DMS 273 treated with DMSO at 0.1 percent for 48 hours (cell line): ENCODE measurements around the gene BUD13.
"Not testable (repeated sequence)": the region's sequence is repeated elsewhere in the genome, so short reads cannot be mapped to it uniquely, and the experiment has no call there.

Source experiments
- DNase-seq: peaks from one replicate; lab custom pipeline; 2025; lab: John Stamatoyannopoulos, UW

The BUD13 gene

GRCh38 chr11:116792144-116792868 lies 19.5 kb upstream of the BUD13 start:
- no peak for DNase-seq

- no peak for DNase-seq
Measured at GRCh38 chr11:116791813-116792143, 19.0 kb upstream of the BUD13 start, which contains the start of gene APOA5. Gene APOA5, minus strand, starts transcription at chr11:116791879. Its CDS starts 19 bp downstream, at chr11:116791860.

GRCh38 chr11:116791002-116791812 lies 18.4 kb upstream of the BUD13 start:
- no peak for DNase-seq

DNA sequence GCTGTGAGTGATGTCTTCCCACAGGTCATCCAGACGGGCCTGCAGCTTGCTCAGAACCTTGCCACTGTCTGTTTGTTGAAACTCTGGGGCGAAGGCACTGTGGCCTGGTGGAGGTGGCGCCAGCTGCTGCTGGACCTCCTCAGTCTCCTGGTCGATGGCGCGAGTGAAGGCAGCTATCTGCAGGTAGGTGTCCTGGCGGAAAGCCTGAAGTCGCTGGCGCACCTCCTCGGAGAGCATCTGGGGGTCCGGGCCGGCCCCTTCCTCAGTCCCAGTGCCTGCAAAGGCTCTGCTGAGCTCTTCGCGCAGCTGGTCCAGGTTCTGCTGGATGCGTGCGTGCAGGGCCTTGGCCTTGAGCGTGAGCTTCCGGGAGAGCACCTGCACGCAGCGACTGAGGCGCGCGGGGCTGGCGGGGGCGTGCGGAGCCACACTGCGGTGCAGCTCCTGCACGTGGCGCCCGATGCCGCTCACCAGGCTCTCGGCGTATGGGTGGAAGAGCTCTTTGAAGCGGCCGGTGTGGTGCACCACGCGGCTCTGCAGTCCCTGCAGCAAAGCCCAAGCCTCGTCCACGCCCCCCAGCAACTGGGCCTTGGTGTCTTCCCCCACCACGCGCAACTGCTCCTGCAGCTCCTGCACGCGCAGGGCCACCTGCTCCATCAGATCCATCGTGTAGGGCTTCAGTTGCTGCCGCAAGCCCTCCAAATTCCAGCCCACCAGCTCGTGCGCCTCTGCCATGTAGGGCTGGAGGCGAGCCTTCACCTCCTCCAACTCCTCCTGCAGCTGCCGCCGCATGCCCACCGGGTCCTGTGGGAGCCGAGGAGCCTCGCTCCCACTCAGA lies 17.6 kb upstream of the BUD13 start:
- DNase-seq = no peak

DNA sequence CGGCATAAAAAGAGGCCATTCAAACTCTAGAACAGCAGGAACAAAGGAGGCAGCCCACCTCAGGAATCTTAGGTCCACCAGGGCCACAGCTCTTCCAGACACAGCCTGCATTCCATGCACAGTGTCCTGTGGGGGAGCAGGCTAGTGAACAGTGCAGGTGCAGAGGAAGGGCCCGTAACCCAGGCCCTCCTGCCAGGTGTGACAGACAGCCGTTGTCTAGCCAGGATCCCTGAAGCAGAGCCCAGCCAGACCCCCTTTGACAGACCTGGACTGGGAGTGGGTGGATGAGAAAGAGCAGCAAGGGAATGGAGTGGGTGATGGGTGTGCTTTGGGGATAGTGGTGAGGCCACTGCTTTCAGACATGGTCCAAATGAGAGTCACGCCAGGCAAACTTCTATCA lies 16.2 kb upstream of the BUD13 start:
- DNase-seq = no peak

DNA sequence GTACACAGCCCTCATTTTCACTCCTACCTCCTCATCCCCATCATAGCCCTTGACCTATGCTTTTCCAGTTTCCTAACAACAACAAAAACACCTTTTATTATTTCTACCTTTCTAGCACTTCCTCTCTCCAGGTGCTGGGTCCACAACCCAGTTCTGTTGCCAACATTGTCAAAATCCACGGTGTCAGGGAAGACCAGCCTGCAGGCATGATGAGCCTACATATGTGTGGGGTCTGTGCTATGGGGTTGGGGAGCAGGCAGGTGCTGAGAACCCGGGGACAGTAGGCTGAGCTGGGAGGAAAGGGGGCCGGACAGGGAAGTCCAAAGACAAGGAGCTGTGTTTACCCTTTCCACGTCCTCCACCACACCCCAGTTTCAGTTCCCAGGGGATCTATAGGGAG lies 15.7 kb upstream of the BUD13 start:
- no peak for DNase-seq

DNA sequence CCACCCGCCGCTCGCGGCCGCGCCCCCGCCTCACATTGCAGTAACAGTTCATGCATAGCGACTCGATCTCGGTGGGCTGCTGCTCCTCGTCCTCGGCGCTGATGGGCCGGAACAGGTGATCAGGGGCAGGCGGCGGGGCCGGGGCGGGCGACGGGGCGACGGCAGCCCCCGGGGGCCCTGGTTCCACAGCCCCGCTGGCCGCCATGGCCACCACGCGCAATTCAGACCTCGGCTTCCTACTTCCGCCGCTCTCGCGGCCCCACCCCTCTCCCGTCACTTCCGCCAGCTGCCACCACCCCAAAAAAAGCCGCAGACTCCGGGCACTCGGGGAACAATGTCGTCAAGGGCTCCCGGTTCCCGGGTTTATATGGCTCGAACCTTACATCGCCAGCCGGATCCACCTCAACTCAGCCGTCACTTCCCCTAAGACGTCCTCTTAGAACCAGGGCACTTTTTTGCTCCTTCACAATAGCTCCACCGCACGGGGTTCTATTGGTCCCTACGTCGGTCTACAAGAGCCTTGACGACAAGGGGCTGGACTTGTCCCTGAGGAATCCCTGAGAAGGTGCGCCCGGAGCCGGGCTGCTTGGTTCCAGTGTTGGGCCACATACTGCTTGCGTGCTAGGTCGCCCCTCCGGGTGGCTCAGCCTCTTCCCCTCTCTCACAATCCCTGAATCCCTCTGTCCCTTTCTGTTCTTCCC lies 15.1 kb upstream of the BUD13 start, which contains the start of gene ZPR1:
TSS of gene ZPR1 (minus strand) at position 238 of the 701 bp plus-strand sequence. CDS start at position 205, 33 bp downstream.
- DNase-seq = peak; percentile 24

DNA sequence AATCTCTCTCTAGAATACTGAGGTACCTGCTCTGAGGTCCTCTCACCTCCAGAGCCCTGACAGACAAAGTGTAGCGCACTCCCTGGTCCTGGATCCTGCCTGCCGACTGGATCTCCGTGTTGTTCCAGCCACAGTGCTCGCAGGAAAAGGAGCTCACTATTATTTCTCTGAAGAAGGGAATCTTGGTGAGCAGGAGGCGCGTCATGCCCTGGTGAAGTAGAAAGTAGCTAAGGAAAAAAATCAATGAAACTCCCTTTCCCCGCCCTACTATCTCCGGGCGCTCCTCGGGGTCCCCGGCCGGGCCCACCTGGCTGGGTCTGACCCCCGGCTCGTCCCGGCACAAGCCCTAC lies 14.6 kb upstream of the BUD13 start:
- no peak for DNase-seq

GRCh38 chr11:116786966-116787365 lies 14.2 kb upstream of the BUD13 start:
- DNase-seq = no peak

DNA sequence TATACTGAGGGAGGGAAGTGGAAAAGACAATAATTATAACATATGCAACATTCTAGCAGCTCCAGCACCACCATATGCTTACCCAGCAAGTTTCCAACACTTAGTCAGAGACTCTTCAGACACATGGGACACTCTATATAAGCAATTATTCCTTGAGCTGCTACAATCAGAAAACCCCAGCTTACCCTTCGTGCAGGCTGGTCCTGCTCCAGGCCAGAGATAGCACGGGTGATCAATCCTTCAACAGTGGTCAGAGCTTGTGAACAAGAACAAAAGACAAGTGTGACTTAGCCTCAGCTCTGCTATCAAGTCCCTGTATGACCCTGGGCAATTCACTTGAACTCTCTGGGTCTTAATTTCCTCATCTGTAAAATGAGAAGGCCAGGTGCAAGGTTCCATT lies 13.5 kb upstream of the BUD13 start:
- no peak for DNase-seq

- no peak for DNase-seq
Measured at GRCh38 chr11:116782728-116783127, 9.9 kb upstream of the BUD13 start.

- DNase-seq = no peak
Measured at GRCh38 chr11:116778556-116778955, 5.8 kb upstream of the BUD13 start.

GRCh38 chr11:116777056-116777455 lies 4.3 kb upstream of the BUD13 start:
- DNase-seq = no peak

DNA sequence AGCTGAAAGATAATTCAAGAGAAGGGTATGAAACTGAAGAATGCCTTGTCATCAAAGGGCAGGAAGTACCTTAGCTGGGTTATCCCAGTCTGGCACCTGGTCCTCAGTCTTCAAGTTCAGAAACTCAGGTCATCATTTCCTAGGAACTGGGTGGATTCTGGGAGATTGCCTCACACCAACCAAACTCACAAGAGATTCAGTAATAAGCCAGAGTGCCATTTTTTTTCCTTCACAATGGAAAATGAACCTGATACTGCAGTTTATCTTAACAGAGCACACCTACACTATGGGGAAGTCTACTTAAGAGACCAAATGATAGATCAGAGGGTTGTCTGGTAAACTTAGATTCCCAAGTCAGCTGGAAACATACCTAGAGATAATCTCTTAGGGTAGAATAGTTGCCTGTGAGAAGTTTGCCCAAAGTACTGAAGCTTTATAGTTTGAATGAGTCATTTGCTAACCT lies 3.8 kb upstream of the BUD13 start:
- no peak for DNase-seq

DNA sequence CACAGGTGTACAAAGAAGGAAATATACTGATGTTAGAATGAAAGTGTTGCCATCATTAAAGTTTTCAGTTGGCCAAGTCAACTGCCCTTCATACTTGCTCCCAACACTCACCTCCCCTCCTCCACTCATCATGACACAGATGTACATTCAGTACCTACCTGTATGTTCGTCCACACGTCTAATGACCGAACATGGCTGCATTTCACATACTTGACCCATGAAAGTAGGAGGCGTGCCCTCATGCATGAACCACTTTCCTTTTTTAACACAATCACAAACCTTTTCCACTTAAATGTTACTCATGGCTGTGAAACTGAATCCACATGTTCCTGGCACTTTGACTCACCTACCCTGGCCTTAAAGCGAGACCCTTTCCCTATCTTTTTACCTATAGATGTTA lies 3.2 kb upstream of the BUD13 start:
- DNase-seq = no peak

- DNase-seq = no peak
Measured at GRCh38 chr11:116774661-116775060, 1.9 kb upstream of the BUD13 start.

GRCh38 chr11:116773203-116774097 lies 663 bp upstream of the BUD13 start:
- DNase-seq = no peak

GRCh38 chr11:116771935-116772334 lies 852 bp downstream of the BUD13 start:
- DNase-seq = no peak

GRCh38 chr11:116762132-116762531 lies 10.7 kb downstream of the BUD13 start:
- no peak for DNase-seq

- DNase-seq = not testable (repeated sequence)
Measured at GRCh38 chr11:116756044-116756443, 16.7 kb downstream of the BUD13 start.
